HUES64 (cell line): ENCODE results near the gene MFNG.

Experiments
- H3K27ac ChIP-seq: 2 replicates; pipeline ENCODE4 v1.7.0; 2013; ENCODE audit warnings: low read depth, low read length, inconsistent platforms
- H3K27me3 ChIP-seq: 2 replicates; pipeline ENCODE4 v1.6.1; 2013; ENCODE audit warnings: mild to moderate bottlenecking, low read length; ENCODE audit not compliant: insufficient read depth
- H3K36me3 ChIP-seq: 2 replicates; pipeline ENCODE4 v1.6.1; 2013; ENCODE audit warnings: mild to moderate bottlenecking, low read length; ENCODE audit not compliant: insufficient read depth
- H3K4me1 ChIP-seq: 2 replicates; pipeline ENCODE4 v1.6.1; 2013; ENCODE audit warnings: mild to moderate bottlenecking, low read length, moderate library complexity; ENCODE audit not compliant: insufficient read depth
- H3K4me3 ChIP-seq: 2 replicates; pipeline ENCODE4 v1.5.1; 2013; ENCODE audit warnings: mild to moderate bottlenecking, low read length, moderate library complexity
- H3K9ac ChIP-seq: 2 replicates; pipeline ENCODE4 v1.6.1; 2013; ENCODE audit warnings: mild to moderate bottlenecking, low read depth, low read length
- H3K9me3 ChIP-seq: 2 replicates; pipeline ENCODE4 v1.6.1; 2013; ENCODE audit warnings: low read depth, low read length; ENCODE audit not compliant: insufficient read depth
- WGBS: fragments of 150-250, 120-280 bp; methylation state at CpG from one replicate; pipeline ENCODE4 v1.1.7; 2013; ENCODE audit warnings: missing lambda C conversion rate; 5-methylcytosine and 5-hydroxymethylcytosine counted together

The MFNG gene

GRCh38 chr22:37522482-37522881 lies 36.3 kb upstream of the MFNG start:
- no peak overlapping the region for H3K27ac ChIP-seq
- no peaks in the 10 kb centered on the region for H3K36me3 ChIP-seq
- H3K9me3 ChIP-seq = no peaks in the 10 kb centered on the region
- no peaks in the 10 kb centered on the region; the same call in 1 of the 2 replicates for H3K4me1 ChIP-seq
- no peak overlapping the region for H3K9ac ChIP-seq
- WGBS = 94% methylated on average over 5 of the region's 6 CpGs
- H3K27me3 ChIP-seq = peaks cover 43% of the 10 kb centered on the region
- no peak overlapping the region for H3K4me3 ChIP-seq

GRCh38 chr22:37521236-37521739 lies 35.1 kb upstream of the MFNG start:
- no peak overlapping the region for H3K9ac ChIP-seq
- no peaks in the 10 kb centered on the region for H3K36me3 ChIP-seq
- H3K4me1 ChIP-seq = no peaks in the 10 kb centered on the region; the same call in 1 of the 2 replicates
- H3K27ac ChIP-seq = no peak overlapping the region
- peaks cover 43% of the 10 kb centered on the region for H3K27me3 ChIP-seq
- H3K4me3 ChIP-seq = no peak overlapping the region
- WGBS = 93% methylated on average over 14 of the region's 14 CpGs
- H3K9me3 ChIP-seq = no peaks in the 10 kb centered on the region

GRCh38 chr22:37520776-37521191 lies 34.6 kb upstream of the MFNG start:
- Histone ChIP-seq H3K27ac (no peak overlapping the region), H3K27me3 (peaks cover 43% of the 10 kb centered on the region), H3K36me3 (no peaks in the 10 kb centered on the region), H3K4me1 (no peaks in the 10 kb centered on the region; the same call in 1 of the 2 replicates), H3K4me3 (no peak overlapping the region), H3K9ac (no peak overlapping the region), H3K9me3 (no peaks in the 10 kb centered on the region)
- WGBS = 74% methylated on average over 10 of the region's 10 CpGs

DNA sequence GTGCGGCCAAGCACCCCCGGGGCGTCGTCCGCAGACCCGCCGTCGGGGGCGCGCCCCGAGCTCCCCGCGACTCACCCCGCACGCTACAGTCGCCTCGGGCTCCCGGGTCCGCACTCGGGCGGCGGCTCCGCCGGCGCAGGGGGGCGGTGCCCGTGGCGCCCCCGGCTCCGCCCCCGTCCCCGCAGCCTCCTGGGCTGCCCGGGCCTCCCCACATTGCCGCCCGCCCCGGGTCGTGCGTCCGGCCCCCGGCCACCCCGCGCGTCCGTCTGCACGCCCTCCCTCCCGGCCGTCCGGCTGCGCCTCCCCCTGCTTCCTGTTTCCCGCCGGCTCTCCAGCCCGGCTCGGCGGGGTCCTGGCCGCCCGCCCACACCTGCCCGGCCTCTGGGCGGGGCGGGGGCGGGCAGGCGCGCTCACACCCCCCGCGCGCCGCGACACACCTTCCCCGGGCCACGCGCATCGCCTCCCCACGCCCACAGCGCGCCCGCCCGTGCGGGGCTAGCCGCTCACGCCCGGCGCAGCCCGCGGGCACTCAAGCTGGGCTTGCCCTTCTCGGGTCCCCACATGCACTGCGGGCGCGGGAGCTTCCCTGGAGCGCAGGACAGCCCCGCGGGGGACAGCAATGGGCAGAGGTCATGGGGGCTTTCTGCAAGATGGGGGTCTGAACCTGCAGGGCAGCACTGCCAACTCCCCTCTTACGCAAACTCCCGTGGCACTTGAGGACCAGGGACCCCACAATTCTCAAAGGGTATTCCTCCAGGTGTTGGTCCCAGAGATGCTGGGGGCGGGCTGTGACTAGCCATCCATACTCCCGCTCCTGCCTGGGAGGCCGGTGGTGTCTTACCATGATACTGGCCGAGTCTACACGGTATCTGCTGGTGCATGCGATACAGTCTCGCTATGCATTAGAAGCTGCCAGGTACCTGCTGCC lies 33.3 kb upstream of the MFNG start, which contains the start of gene CARD10:
CARD10 (minus strand) TSS at position 148 of the 928 bp plus-strand sequence. CDS start 215 bp downstream, outside the sequence.
- Histone ChIP-seq H3K36me3 (no peaks in the 10 kb centered on the region), H3K4me1 (no peaks in the 10 kb centered on the region; the same call in 1 of the 2 replicates), H3K27me3 (peaks cover 43% of the 10 kb centered on the region), H3K4me3 (peak within 1 kb of the TSS; percentile 63), H3K9ac (peak within 1 kb of the TSS; percentile 57), H3K9me3 (no peaks in the 10 kb centered on the region), H3K27ac (no peak within 1 kb of the TSS)
- WGBS = 3% methylated on average over 99 of the region's 99 CpGs

DNA sequence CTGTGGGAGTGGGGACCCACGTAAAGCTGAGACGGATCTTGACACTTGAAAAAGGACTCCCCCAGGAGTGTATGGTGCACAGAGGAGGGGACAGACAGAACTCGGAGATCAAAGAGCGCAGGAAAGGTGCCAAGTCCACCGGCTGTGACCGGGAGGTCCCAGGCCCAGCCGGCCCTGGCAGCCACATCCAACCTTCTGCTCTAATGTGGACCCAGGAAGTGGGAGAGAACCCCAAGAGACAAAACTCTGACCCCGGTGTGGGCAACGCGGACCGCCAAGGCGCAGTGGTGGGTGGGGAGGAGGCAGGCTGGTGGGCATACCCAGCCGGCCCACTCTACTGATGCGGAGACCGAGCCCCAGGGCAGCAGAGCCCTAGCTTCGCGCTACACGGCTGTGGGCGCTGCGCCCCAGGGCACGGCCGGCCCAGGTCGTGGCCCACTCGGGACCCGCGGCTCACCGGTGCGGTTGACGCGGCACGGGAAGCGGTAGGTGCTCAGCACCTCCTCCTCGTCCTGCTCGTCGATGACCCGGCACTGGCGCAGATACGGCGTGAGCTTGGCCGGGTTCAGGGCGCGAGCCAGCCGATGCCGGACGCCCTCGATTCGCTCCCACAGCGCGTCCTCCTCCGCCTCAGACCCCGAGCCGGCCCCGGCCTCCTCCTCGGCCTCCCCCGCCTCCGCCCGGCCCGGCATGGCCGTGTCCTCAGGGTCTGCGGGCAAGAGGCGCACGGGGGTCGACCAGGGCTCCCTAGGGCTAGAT lies 32.5 kb upstream of the MFNG start:
- no peaks in the 10 kb centered on the region; the same call in 1 of the 2 replicates for H3K4me1 ChIP-seq
- peak overlapping the region; percentile 57 for H3K9ac ChIP-seq
- H3K36me3 ChIP-seq = 0 out of 2 replicates have a peak, but pooled peaks cover 4% of the 10 kb centered on the region
- 9% methylated on average over 63 of the region's 63 CpGs for WGBS
- peak overlapping the region; percentile 63 for H3K4me3 ChIP-seq
- H3K9me3 ChIP-seq = no peaks in the 10 kb centered on the region
- peaks cover 43% of the 10 kb centered on the region for H3K27me3 ChIP-seq
- no peak overlapping the region for H3K27ac ChIP-seq

- 0 out of 2 replicates have a peak, but pooled peaks cover 4% of the 10 kb centered on the region for H3K36me3 ChIP-seq
- no peaks in the 10 kb centered on the region for H3K9me3 ChIP-seq
- no peaks in the 10 kb centered on the region; the same call in 1 of the 2 replicates for H3K4me1 ChIP-seq
- H3K9ac ChIP-seq = no peak overlapping the region
- no peak overlapping the region for H3K27ac ChIP-seq
- peak overlapping the region; percentile 63; the same call in 1 of the 2 replicates for H3K4me3 ChIP-seq
- H3K27me3 ChIP-seq = peaks cover 43% of the 10 kb centered on the region
- 86% methylated on average over 15 of the region's 15 CpGs for WGBS
These were observed 31.8 kb upstream of the MFNG start for GRCh38 chr22:37517826-37518450.

- Histone ChIP-seq H3K9me3 (no peaks in the 10 kb centered on the region), H3K9ac (no peak overlapping the region), H3K27ac (no peak overlapping the region), H3K4me1 (no peaks in the 10 kb centered on the region; the same call in 1 of the 2 replicates), H3K27me3 (peaks cover 38% of the 10 kb centered on the region), H3K36me3 (0 out of 2 replicates have a peak, but pooled peaks cover 4% of the 10 kb centered on the region), H3K4me3 (no peak overlapping the region)
- no CpG with 5 or more reads among the region's 1 CpG for WGBS
These were observed 30.3 kb upstream of the MFNG start for GRCh38 chr22:37516456-37516855.

GRCh38 chr22:37515901-37516300 lies 29.7 kb upstream of the MFNG start:
- 0 out of 2 replicates have a peak, but pooled peaks cover 4% of the 10 kb centered on the region for H3K36me3 ChIP-seq
- H3K9me3 ChIP-seq = no peaks in the 10 kb centered on the region
- no peak overlapping the region for H3K27ac ChIP-seq
- H3K9ac ChIP-seq = no peak overlapping the region
- 92% methylated on average over 23 of the region's 23 CpGs for WGBS
- H3K4me3 ChIP-seq = no peak overlapping the region
- peaks cover 33% of the 10 kb centered on the region for H3K27me3 ChIP-seq
- H3K4me1 ChIP-seq = no peaks in the 10 kb centered on the region; the same call in 1 of the 2 replicates

- H3K9ac ChIP-seq = no peak overlapping the region
- peaks cover 20% of the 10 kb centered on the region for H3K27me3 ChIP-seq
- H3K36me3 ChIP-seq = 0 out of 2 replicates have a peak, but pooled peaks cover 4% of the 10 kb centered on the region
- H3K27ac ChIP-seq = no peak overlapping the region
- H3K4me1 ChIP-seq = no peaks in the 10 kb centered on the region; the same call in 1 of the 2 replicates
- H3K4me3 ChIP-seq = no peak overlapping the region
- no peaks in the 10 kb centered on the region for H3K9me3 ChIP-seq
- 91% methylated on average over 15 of the region's 15 CpGs for WGBS
These were observed 28.4 kb upstream of the MFNG start for GRCh38 chr22:37514526-37515051.

DNA sequence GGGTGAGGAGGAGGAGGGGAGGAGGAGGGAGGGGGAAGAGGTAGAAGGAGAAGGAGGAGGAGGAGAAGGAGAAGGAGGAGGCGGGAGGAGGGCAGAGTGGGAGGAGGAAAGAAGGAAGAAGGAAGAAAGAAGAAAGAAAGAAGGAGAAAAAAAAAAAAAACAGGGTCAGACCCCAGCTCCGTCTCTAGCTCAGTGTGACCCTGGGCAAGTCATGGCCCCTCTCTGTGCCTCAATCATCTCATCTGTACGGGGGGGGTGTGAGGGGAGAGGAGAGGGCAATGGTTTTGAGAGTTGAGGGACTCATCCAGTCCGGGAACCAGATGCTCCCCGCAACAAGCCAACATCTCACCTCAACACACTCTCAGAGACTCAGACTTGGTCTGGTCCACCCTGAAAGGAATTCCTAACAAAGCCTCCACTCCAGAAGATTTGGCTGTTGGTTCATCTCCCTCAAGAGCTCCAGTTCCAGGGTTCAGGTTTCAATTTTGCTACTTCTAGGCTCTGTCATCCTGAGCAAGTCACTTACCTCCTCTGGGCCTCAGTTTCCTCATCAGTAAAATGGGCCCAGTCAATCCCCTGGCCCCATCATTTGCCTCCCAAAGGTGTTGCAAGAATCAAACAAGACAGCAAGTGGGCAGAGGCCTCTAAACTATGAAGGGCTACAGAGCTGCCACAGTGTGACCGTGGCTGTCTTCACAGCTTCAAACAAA lies 25.4 kb upstream of the MFNG start:
- Histone ChIP-seq H3K9ac (no peak overlapping the region), H3K27ac (no peak overlapping the region), H3K27me3 (no peaks in the 10 kb centered on the region), H3K4me1 (no peaks in the 10 kb centered on the region; the same call in 1 of the 2 replicates), H3K4me3 (no peak overlapping the region), H3K9me3 (no peaks in the 10 kb centered on the region), H3K36me3 (0 out of 2 replicates have a peak, but pooled peaks cover 5% of the 10 kb centered on the region)
- WGBS = 94% methylated on average over 5 of the region's 6 CpGs
